Stimulated activated CD4-positive, alpha-beta T cell treated with anti-CD3 and anti-CD28 coated beads, Interleukin-15, amount 100 ng/mL, for 24 hours (primary cell): Measurements from ENCODE around the gene PRR7.
A peak's percentile ranks its signal among the peaks of the same experiment; 100 is the strongest.

Experiments used
- DNase-seq: peaks from one replicate; pipeline ENCODE4 v3.0.0-alpha.2; 2020

PRR7 gene

DNA sequence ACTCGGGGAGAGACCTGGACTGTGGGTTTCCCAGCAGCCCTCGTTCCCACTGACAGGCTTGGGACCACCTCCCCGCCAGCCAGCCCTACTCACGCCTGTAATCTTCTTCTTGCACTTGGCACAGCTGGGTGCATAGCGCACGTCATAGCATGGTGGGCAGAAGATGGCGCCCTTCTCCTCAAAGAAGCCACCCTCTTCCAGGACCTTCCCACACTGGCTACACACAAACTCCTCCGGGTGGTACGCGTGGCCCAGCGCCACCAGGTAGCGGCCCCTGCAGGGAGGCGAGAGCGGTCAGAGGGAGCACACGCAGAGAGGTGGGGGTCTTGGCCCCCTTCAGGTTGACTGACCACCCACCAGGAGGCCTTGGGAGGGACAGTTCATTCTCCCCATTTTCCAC, 41.4 kb downstream of the PRR7 start:
- no peak for DNase-seq

DNA sequence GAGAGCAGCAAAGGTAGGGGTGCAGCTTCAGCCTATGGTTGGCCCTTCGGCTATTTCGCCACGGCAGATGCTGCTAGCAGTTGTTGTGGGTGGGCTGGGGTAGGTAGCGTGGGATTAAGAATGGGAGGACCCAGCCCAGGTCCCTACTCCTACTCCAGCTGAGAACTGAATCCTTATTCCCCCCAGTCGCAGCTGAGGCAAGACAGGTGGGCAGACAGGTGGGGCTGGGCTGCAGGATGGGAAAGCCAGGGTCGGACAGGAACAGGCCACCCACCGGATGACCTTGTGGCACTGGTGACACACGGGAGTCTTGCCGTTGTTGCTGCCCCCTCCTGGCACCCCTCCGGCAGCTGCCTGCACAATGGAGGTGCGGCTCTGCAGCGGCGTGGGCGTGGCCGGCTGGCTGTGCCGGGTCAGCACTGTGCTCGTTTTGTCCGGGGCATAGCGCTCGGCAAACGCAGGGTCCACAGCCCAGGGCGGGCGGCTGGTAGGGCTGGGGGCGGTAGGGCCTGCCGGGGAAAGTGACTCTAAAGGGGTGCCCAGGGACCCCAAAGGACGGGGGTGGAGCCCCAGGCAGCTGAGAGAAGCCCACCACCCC, 42.6 kb downstream of the PRR7 start:
- DNase-seq = no peak

DNA sequence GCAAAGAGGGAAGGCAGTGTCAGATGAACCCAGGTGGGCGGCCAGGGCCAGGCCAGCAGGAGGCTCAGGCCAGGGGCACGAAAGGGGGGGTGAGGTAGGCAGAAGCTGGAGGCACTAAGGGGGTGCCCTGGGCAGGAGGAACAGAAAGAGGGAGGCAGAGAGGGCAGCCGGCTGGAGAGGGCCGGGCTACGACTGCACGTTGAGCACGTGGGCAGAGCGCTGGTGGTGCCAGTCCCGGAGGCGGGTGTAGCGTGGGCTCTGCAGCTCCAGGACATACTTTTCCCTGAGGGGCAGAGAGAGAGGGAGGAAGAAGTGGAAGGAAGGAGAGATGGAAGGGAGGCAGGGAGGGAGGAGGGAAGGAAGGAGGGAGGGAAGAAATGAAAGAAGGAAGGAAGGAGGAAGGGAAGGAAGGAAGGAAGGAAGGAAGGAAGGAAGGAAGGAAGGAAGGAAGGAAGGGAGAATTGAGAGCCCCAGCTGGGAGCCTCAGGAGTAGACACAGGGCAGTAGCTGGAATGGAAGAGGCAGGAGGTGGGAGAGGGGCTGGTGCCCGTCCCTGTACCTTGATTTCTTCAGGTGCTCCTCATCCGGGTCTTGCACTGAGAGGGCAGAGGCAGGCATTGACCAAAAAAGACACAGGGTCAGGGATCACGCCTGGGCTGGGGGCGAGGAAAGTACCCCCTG, 43.8 kb downstream of the PRR7 start:
- no peak for DNase-seq

DNA sequence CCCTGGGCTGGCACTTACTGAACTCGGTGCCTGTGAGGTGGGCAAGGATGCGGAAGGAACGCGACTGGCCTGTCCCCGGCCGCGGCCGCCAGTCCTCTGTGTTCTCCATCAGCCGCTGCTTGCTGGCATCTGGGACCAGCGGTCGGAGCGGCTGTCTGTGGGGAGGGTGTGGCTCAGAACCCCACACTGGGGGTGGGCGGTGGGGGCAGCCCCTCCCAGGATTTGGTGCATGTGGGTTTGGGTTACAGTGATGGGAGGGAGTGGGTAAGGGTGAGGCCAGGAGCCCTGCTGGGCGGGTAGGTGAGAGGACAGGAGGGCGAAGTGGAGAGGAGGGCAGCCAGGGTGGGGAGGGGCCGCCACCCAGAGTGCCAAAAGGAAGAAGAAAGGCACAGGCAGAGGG, 44.4 kb downstream of the PRR7 start:
- no peak for DNase-seq

DNA sequence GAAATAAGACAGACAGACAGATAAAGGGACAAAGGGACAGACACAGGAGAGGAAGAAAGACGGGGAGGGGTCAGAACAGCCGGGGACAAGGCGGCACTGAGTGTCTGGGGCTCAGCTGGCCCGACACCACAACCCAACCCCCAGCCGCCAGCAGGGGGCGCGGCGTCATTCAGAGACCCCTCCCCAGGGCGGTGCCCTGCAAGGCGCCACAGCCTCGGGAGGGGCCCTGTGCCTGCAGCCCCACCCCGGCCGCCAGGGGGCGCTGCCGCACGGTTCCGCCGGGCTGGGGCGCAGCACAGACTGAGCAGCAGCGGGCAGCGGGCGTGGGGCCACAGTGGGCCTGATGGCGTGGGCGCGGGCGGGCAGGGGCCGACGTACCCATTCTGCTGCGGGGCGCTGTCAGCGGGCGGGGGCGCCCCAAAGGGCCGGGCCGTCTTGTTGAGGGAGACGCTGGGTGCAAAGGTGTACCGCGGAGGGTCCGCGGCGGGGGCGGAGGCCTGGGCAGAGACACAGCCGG, 44.9 kb downstream of the PRR7 start:
- DNase-seq = peak; percentile 54

DNA sequence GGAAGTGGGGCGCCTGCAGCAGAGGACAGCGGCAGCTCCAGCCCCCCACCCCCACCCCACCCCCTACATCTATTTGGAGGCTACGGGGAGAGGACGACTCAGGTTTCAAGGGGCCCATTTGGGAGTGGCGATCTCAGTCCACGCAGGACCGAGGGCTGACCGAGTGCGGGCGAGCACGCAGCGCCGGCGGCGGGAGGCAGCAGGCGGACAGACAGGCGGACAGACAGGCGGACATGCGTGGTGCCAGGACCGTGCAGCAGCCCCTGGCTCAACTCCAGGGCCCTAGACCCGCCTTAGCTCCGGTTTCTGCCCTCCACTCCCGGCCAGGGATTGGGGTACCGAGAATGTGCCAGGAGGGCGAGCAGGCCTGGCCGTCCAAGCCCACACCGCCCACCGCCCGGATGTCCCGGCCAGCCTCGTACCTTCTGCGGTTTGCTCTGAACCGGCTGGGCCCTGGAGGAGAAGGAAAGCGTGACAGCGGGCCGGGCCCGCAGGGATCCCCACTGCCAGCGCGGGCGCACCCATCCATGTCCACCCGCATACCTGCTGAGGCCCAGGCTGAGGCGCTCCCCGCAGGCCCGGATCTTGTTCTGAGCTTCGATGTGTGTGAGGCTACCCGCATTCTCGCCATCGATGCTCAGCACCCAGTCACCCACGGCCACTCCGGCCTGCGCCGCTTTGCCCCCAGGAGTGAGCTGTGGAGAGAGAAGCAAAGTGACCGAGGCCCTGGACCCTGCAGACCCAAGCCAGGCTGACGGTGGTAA, 45.6 kb downstream of the PRR7 start:
- DNase-seq = no peak

DNA sequence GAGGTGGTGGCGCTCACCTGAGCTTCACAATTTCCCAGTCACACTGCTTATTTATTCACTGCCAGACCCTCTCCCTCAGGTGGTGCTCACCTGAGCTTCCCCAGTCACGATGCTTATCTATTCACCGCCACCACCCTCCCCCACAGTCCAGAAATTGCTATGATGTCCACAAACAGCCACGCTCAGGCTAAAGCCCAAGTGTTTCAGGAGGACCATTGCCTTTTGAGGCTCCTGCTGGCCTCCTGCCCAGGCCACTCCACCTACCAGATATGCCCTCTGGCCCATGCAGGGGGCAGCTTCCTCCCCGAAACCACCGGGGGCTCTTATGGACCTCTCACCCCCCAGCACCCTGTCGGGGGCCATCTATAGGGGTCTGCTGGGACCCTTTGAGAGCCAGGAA, 46.2 kb downstream of the PRR7 start:
- no peak for DNase-seq

DNA sequence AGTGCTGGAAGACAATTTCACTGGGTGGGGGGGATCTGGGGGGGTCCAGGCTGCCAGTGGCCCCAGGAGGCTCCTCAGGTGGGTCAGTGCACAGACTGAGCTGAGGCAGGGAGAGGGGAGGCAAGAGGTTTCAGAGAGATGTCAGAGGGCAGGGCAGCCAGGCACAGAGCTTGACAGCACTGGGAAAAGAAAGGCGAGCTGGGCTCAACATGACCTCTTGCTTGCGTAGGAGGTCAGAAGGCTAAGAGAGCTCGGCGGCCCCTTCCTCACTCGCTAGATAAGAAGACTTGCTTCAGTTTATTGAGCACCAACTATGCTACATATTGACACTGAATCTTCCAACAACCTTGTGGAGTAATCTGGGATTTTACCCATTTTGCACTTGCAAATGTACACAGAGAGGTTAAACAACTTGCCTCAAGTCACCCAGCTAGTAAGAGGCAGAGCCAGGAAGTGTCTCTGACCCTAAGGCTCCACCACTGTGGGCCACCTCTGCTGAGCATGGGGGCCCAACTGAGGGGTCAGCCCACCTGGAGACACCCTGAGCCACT, 47.3 kb downstream of the PRR7 start:
- DNase-seq = no peak

DNA sequence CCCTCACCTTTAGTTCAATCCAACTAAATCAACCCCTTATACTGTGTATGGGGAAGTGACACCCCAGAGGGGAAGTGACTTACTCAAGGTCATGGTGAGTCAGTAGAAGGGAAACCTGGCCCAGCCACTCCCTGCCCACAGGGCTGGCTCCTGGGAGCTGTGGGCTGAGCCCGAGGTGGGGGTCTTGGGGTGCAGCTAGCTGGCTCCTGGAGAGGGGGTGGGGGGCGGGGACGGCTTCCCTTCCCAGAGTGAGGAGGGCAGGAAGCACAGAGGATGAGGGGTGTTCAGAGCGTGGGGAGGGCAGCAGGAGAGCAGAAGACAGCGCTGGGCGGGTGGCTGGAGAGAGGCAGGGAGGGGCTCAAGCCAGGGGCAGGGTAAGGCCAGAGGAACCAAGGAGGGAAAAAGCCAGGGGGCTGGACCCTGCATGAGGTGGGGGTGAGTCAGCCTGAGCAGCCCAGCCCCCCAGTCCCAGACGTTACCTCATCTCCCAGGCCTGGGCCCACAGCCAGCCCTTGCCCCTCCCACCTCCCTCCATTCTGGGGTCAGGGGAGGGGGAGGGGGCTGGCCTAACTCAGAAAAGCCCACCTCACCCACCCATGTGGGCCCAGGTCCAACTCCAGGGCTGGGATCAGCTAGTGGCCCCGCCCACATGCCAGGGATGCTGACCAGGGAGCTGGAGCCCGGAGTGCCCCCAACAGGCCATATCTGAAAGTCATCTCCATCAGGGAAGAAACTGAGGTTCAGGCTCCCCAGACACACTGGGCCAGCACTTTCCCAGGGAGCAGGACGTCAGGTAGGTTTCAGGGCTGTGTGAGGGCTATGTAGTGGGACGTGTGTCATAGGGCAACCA, 48.0 kb downstream of the PRR7 start:
- peak; percentile 51 for DNase-seq

DNA sequence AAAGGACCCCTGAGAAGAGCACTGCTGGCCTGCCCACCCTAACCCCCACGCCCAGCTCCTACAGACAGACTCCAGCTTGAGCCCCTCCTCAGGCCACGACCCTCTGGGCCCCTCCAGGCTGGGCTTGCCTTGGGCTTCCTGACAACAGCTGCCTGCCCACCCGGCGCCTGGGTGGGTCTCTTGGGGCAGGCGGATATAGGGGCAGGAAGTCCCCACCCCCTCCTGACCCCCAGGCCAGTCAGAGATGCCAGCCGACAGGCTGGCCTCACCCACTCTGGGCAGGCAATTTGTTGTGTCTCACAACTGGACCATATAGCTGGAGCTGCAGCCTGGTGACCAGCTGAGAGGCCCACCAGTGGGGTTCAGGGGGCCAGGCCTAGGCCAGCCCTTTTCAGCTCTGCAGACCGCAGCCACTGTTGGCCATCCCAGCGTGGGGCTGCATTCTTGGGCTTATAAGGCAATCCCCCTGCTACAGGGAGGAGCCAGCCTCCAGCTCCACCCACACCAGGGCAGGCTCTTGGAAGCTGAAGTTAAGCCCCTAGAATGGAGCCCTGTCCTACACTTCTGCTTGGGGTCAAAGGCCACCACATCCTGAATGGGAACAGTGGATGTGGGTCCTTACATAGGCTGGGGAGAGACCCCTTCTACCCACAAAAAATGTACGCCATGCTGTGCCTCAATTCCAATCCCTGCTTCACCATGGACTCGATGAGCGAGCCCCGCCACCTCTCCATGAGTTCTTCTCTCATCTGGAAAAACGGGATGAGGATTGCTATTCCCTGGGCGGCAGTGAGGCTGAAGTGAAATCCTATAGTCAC, 48.8 kb downstream of the PRR7 start:
- DNase-seq = no peak

DNA sequence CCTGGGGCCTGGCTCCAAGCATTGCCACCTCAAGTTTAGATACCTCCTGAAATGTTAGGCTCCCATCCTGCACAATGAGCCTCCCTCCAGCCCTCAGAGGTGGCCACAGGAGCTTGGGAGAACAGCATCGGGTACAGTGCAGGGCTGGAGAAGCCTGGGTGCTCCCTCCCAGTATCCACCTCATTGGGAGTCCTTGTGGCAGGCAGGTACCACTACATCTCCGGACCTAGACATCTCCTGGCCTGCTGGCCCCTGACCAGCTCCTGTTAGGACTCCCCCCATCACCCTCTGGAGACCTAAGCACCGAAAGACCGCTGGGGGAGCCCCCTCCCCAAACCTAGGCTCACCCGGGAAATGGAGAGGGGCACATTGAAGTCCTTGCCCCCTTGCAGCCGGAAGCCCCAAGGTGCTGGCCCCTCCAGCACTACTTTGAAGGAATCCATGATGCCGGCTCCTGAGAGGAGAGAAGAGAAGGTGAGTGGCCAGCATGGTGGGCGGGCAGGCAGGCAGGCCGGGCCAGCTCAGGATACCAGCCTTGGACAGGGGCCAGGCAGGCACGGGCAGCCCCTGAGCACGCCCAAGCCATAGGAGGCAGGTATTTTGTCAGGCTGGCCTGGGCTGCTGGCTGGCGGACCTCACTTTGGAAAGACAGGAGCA, 49.6 kb downstream of the PRR7 start:
- DNase-seq = no peak

DNA sequence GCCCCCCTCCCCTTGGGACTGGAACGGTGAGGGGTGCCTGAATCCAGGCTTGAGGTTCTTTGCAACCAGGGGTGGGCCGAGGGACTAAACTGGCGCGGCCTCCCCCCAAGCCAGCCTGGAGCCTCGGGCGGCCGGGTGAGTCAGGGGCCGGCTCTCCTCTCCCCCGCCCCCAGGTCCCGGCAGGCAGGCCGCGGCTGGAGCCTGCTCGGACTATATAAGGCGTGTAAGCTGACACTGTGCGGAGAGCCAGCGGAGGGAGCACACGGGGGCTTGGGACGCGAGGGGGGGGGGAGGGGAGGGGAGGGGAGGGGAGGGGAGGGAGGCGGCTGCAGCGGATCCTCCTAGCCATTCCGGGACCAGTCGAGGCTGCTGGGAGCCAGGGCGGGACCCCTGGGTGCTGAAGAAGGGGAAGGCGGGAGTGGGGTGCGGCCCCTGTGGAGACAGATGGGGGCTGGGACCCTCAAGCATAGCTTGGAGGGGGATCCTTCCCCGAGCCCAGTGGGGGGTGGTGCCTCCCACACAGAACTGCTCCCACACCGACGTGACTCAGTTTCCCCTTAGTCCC, 50.2 kb downstream of the PRR7 start:
- DNase-seq = no peak

DNA sequence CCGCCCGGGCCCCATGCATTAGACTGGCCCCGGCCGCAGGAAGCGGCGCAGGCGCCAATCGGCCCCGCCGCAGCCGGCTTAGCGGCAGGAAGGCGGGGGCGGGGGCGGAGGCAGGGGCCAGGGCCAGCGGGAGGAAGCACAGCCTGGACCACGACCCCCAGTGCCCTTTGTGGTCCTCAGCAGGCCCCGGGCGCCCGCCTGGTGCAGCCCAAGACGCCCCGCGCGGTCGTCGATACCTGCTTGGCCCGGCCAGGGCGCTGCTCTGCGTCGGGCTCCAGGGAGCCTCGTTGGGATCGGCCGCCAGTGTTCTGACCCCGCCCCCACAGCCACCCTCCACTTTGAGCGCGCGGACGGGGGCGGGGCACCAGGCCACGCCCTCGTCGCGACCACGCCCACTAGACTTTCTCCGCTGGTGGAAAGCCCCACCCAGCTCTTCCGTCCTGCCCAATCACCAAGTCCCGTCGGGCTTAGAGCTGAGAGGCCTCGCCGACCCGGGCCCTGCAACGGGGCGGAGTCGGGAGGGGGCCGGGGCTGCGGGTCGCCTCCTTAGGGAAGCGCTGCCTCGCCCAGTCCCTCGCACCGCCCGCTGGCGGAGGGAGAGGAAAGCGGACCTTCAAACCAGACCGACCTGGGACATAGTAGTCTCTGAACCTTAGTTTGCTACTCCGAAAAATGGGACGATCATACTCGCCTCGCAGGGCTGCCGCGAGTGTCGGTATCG, 50.8 kb downstream of the PRR7 start, which contains the start of gene PDLIM7:
Gene PDLIM7 (minus strand): TSS at position 313 of the 721 bp plus-strand sequence. CDS start 1,092 bp downstream, outside the sequence.
- peak; percentile 97 for DNase-seq

DNA sequence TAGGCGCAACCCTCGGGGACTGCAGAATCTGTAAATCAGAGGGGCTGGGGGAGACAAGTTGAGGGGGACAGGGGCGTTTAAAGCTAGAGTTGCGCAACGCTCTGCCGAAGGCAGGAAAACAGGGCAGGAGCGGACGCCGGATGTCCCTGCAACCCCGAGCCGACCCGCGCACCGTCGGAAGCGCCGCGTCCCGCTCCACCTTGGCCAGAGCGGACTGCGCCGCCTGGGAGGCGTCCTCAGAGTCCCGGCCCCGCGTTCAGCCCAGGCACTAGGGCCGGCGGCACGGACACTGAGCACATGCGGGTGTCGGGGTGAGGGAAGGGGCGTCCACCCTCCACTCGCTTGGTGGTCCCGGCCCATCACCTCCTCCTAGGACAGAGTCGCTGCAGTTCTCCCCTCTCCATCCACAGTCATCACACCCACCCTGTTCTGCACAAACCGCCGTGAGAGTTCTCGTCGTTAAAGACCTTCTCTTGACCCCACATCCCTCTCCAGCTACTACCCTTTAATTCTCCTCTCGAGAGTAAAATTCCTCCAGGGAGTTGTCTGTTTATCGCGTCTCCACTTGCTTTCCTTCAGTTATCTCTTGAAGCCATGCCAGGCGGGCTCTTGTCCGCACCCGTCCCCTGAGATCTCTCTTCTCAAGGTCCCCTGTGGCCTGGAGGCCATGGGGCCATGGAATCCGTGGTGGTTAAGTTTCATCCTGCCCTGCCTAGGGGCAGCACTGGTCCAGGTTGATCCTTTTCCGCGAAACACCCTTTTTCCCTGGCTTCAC, 51.6 kb downstream of the PRR7 start:
- DNase-seq = peak; percentile 53

DNA sequence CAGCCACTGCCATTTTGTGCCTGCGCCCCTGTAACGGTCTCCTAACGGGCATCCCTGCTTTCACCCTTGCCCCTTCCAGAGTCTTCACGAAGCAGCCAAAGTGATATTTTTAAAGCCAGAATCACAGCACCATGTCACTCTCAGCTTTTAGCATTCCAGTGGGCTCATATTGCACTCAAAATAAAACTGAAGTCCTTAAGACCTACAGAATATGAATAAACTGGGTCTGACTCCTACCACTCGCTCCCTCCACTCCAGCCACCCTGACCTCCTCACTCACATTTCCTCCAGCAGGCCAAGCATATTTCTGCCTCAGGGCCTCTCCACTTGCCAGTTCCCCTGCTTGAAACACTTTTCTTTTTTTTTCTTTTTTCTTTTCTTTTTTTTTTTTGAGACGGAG, 53.2 kb downstream of the PRR7 start:
- no peak for DNase-seq

DNA sequence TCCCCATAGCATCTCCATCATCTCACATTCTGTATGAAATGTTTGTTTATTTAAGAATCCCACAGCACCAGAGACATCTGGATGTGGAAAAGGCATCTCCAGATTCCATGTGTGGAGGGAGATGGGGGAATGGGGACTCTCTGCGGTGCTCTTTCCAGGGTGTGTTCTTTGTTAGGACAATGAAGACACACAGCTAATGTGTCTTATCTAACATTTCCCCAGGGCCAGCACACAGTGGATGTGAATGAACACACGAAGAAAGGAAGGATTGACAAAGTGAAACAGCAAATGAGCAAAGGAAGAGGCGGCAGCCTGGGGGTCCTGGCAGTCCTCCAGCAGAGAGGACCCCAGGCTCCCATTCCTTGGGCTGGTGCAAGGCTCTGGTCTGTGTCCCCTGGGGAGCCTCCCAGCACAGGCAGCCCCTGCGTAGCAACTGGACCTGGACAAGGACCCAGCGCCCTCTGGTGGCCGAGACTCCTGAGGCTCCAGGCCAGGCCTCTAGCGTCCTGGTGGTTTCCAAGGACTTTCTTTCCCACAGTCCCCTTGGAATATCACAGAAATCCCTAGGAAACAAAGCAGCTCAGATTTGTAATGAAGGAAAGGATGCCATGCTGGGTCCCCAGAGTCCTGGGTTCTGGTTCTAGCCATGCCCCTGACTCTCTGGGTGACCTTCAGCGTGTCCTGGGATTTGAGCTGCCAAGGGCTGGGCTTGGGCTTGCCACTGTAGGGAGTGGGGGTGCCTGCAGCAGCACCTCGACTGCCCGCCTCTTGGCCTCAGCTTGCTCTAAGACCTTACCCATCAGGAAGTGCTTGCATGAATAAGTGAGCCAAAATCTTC, 54.3 kb downstream of the PRR7 start:
- DNase-seq = peak; percentile 93

DNA sequence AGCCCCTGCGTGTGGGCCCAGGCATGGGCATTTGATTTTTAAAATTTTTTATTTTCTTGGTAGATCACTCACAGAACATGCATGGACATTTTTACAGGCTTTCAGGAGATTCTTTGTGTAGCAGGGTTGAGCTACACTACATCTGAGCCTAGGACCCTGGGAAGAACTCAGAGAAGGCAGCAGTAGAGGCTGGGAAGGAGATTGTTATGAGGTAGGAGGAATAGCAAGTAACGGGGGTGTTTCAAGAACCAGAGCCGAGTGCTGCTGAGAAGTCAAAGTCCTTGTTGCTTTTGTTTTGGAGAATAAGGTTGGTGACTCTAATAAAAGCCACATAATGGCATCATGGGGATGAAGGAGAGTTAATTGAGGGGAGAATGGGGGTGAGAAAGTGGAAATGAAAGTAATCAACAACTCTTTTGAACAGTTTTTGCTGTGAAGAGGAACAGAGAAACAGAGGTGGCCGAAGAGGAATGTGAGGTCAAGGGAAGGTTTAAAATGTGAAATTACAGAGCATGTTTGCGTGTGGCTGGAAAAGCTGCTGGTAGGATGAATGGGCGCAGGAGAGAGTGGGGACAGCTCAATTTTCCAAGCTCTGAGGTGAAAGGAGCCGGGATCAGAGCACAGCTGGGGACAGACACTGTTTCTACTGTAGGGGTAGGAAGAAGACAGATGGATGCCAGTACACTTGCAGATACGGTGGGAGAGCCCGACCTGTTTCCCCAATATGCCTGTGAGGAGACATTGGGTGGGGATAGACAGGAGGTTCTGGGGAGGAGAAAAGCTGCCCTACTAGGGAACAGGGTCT, 55.5 kb downstream of the PRR7 start:
- DNase-seq = no peak
